Stimulated activated CD4-positive, alpha-beta T cell treated with anti-CD3 and anti-CD28 coated beads, Interleukin-2, amount 100 ng/mL, for 24 hours (primary cell): ENCODE measurements around the gene KRT37.
A peak's percentile ranks its signal among the peaks of the same experiment; 100 is the strongest.
"Not testable (repeated sequence)": the region's sequence is repeated elsewhere in the genome, so short reads cannot be mapped to it uniquely, and the experiment has no call there.

Experiments used
- DNase-seq, 2 donors: peaks; one replicate each; pipeline ENCODE4 v3.0.0-alpha.2; 2020

The KRT37 gene

DNA sequence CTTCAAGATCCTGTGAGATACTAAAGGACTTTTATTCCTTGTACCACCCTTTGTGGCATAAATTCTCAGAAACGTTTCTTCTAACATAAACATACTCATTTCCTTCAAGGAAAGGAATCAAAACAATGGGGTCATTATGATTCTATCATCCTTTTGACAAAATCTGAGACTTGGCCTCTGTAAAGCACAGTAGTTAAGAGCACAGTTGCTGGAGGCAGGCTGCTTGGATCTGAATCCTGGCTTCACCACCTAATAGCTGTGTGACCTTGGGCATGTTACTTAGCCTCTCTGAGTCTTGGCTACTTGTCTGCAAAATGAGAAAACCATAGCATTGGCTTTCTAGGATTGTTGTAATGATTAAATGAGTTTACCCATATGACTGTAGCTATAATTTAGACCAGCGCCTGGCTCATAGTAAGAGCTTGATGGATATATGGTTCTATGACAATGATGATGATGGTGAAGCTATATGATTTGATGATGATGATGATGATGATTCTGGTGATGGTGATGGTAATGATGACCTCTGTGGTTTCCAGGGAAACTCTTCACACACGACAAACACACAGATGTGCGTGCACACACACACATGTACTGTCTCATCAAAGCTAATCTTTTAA lies 20.9 kb downstream of the KRT37 start:
- no peak for DNase-seq

DNA sequence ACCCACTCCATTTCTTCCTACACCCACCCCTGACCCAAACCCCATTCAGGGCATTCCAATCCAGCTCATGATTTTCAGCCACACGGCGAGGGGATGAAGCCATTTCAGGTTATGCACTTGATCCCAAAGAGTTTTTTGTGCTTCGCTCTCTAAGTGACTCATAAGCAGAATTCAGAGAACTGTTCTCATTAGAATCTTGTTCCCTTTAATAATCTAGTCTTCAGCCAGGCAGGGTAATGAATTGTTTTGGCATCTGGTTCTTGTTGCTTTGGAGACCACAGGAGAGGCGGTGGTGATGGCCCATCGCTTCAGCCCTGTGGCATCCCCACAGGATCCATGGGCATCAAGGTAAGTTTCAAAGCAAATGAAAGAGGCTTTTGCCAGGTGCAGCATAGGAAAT lies 22.2 kb downstream of the KRT37 start:
- DNase-seq = no peak

GRCh38 chr17:41396996-41397660 lies 27.3 kb downstream of the KRT37 start, which contains the start of gene KRT31:
TSS of gene KRT31 (minus strand) at chr17:41397608. CDS start at chr17:41397539, 69 bp downstream.
- peak in 1 of 2 donors; percentile 13 for DNase-seq

DNA sequence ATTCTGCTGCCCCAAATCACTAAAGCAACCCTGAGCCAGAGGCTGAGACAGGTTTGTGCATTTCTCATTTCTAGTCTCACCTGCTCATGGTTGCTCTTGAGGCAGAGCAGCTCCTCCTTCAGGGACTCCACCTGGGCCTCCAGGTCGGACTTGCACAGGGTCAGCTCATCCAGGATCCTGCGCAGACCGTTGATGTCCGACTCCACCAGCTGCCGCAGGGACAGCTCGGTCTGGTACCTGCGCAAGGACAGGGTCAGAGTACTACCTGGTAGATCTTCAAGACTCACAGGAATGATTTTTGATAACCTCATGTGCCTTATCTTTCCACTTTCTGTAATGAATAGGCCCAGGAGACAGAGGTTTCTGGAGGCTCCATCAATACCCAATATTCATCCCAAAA lies 28.0 kb downstream of the KRT37 start:
- peak in 1 of 2 donors; percentile 5 for DNase-seq

GRCh38 chr17:41395611-41396010 lies 28.8 kb downstream of the KRT37 start:
- no peak for DNase-seq

- not testable (repeated sequence) for DNase-seq
These were observed 29.3 kb downstream of the KRT37 start for GRCh38 chr17:41395044-41395443.

GRCh38 chr17:41394254-41394996 lies 30.0 kb downstream of the KRT37 start:
- no peak for DNase-seq

GRCh38 chr17:41393826-41394225 lies 30.6 kb downstream of the KRT37 start:
- no peak for DNase-seq

- no peak for DNase-seq
These were observed 31.1 kb downstream of the KRT37 start for GRCh38 chr17:41393294-41393693.

- DNase-seq = no peak
These were observed 32.1 kb downstream of the KRT37 start for GRCh38 chr17:41392278-41392677.

GRCh38 chr17:41391535-41391934 lies 32.9 kb downstream of the KRT37 start:
- DNase-seq = no peak

DNA sequence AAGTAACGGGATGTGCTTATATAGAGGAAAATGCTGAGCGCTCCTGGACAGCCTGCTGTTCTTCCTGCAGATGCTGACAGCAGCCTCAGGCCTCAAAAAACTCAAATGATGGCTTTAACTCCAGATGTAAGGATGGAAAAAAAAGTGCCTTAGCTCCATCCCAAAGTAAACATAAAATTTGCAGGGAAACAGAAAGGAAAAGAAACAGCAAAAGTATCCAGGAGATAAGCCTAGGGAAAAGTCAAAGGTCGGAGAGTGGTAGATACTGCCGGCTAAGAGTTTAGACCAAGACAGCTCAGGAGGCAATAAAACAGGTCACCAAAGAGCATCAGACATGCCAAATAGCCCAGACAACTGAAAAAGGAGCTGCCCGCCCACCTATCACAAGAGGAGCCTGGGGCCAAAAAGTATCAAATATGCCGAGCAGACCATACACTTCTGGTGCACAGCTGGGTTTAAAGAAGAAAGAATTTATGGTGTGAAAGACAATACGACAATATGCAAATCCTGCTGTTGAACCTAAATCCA lies 33.9 kb downstream of the KRT37 start:
- no peak for DNase-seq

GRCh38 chr17:41387670-41388069 lies 36.7 kb downstream of the KRT37 start:
- DNase-seq = no peak

DNA sequence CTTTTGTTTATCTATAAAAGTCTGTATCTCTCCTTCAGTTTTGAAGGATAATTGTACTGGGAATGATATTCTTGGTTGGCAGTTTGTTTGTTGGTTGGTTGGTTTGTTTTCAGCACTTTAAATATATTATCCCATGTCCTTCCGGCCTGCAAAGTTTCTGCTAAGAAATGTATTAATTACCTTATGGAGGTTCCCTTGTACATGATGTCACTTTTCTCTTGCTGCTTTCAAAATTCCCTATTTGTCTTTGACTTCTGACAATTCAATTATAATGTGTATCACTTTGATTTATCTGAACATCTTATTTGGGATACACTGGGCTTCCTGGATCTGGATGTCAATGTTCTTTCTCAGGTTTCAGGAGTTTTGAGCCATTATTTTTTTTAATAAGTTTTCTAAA lies 38.2 kb downstream of the KRT37 start:
- DNase-seq = no peak

DNA sequence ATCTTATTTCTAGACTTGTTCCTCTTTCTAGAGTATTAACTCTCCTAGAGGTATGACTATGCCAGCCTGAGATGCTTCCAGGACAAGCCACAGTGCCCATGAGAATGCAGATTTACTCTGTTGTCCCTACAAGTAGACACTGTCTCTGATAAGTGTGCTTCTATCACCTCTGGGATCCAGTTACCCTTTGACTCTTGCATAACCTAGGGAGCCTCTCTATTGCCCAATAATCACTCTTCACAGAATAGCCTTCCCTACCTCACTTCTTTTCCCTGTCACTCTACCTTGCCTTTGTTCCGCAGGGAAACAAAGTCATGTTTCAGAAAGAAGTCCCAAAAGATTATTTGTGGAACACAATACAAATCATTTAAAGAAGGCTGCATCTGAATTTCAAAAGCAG lies 40.7 kb downstream of the KRT37 start:
- DNase-seq = no peak

- DNase-seq = no peak
These were observed 42.0 kb downstream of the KRT37 start for GRCh38 chr17:41382394-41382793.

- not testable (repeated sequence) for DNase-seq
These were observed 42.4 kb downstream of the KRT37 start, which contains the start of gene KRT34 for GRCh38 chr17:41381943-41382342. TSS of gene KRT34 (minus strand) at chr17:41382306. CDS start at chr17:41382246, 60 bp downstream.

DNA sequence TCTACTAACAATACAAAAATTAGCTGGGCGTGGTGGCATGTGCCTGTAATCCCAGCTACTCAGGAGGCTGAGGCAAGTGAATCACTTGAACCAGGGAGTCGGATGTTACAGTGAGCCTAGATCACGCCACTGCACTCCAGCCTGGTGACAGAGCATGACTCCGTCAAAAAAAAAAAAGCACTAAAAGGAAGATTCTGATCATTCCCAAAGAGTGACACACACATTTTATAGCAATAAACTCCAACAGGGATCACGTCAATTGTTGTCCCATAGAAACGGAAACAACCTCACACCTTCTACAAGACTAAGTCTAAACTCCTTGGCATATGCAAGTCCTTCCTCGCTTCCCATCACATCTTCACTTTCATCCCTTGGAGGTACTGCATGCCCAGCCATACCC lies 44.3 kb downstream of the KRT37 start:
- DNase-seq = not testable (repeated sequence)

DNA sequence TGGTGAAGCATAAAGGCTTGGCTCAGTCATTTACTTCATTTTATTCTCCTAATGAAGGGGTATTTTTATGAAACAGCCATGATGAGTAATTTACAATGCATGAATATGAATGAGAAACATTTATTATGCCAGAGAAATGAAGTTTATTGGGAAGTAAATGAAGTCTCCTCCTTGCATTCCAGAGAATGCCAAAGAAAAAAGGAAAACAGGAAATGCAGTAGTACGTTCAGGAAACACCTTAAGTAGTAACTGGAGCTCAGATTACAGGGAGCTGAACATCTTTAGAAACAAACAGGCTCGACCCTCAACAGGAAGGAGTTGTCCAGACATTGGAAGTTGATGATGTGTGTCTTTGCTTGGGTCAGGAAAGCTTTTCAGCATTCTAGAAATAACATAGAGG lies 46.8 kb downstream of the KRT37 start:
- no peak for DNase-seq
